Ovary (tissue), 9 donors: ENCODE results near the gene EPS8L3. TPM values are rescaled to one million over a fixed set of nuclear protein-coding genes. Genes with fewer than 3 reads are reported as not detected.
"Not testable (repeated sequence)": the region's sequence is repeated elsewhere in the genome, so short reads cannot be mapped to it uniquely, and the experiment has no call there.

Experiments
- DNase-seq, 5 donors: peaks; one replicate each; pipeline ENCODE4 v3.0.0-alpha.2; 2019 to 2020
- H3K27ac ChIP-seq, 2 donors: fragments of 200-600 bp; one replicate each; pipeline versions ENCODE4 v1.5.1 to v1.8.0; 2019 to 2022
- H3K27me3 ChIP-seq: fragments of 200-600 bp; one replicate; pipeline ENCODE4 v1.8.0; 2022
- H3K36me3 ChIP-seq: fragments of 200-600 bp; sonication (generic); one replicate; pipeline ENCODE4 v1.5.1; 2019
- H3K4me1 ChIP-seq: one replicate; pipeline ENCODE4 v1.8.1; 2013; ENCODE audit warnings: mild to moderate bottlenecking, moderate library complexity; ENCODE audit not compliant: insufficient read depth
- H3K4me3 ChIP-seq: fragments of 200-600 bp; sonication (generic); one replicate; pipeline ENCODE4 v1.5.1; 2017
- H3K9me3 ChIP-seq, 2 donors: fragments of 200-600 bp in 1 of 2; sonication (generic) in 1 of 2; one replicate each; pipeline versions ENCODE4 v1.5.1 to v1.8.1; 2013 to 2019; ENCODE audit warnings: mild to moderate bottlenecking in 1 of 2, moderate library complexity in 1 of 2
- CTCF ChIP-seq, 3 donors: fragments of 450-650 bp in 2 of 3; fragments of 200-600 bp in 1 of 3; IDR thresholded peaks; one replicate each; pipeline versions ENCODE4 v1.5.1 to v1.8.0; 2016 to 2022; ENCODE audit warnings: antibody characterized with exemption in 3 of 3, mild to moderate bottlenecking in 1 of 3
- EP300 ChIP-seq: sonication (generic); formaldehyde crosslinking; IDR thresholded peaks from one replicate; pipeline ENCODE4 v1.6.1; 2017; ENCODE audit warnings: antibody characterized with exemption
- POLR2A ChIP-seq: fragments of 450-650 bp; IDR thresholded peaks from one replicate; pipeline ENCODE4 v1.6.1; 2017; ENCODE audit warnings: antibody characterized with exemption, mild to moderate bottlenecking, moderate library complexity
- WGBS, 3 donors: extraction: QIAGEN DNeasy Blood & Tissue Kit in 1 of 3; methylation state at CpG; one replicate each; pipeline versions ENCODE4 v1.1.5 to v1.1.7; 2013 to 2017; 5-methylcytosine and 5-hydroxymethylcytosine counted together
- intact Hi-C, 4 donors: fragments of 100-400 bp; cut with DNase I; formaldehyde crosslinking; loops; one replicate each; pipeline versions ENCODE4 v1.11.0 to v1.15.1; 2022 to 2023
- polyA plus RNA-seq, 2 donors: library from polyadenylated mRNA; stranded (reverse); fragments of 200-250 nt in 1 of 2; fragments of 350-450 nt in 1 of 2; fragmentation: Illumina TruSeq in 1 of 2; extraction: RNeasy Lipid Tissue Mini Kit (QIAGEN cat#74804) in 1 of 2; gene quantifications; one replicate each; pipeline ENCODE4 v1.2.3, GENCODE V29; 2013 to 2014
- total RNA-seq, 7 donors: library from RNA; depleted of rRNA in 2 of 7; stranded (reverse); fragments of >200 nt in 2 of 7; fragmentation: NEBNext Ultra II Directional in 3 of 7; extraction: Animal tissue kit (Norgen Biotek cat#: 25700) in 3 of 7; gene quantifications; one replicate each; pipeline versions ENCODE4 v1.1.0 to v1.2.4, GENCODE V29; 2016 to 2023
- donor health status: DM: no; HTN: no; CAD: no; lungs with moderate emphysema.
- donor health status: DM: no; HTN: no; CAD: no.
- donor health status: Bipolar disorder and iron deficiency.
- donor health status: DM: yes; HTN: yes; CAD: no.
- donor health status: DM: no; HTN: no; CAD: no.
- donor health status: DM: yes; HTN: yes; CAD: no.

EPS8L3 gene
- total and polyA plus RNA-seq, 9 donors = 0.05 to 1.9 (median 0.52) TPM; not detected in 2

- Histone ChIP-seq H3K27ac (peak overlapping the region; percentile 70 to 91), H3K36me3 (no peaks in the 10 kb centered on the region), H3K27me3 (no peaks in the 10 kb centered on the region), H3K4me1 (peaks cover 20% of the 10 kb centered on the region), H3K9me3 (no peaks in the 10 kb centered on the region), H3K4me3 (no peak overlapping the region)
- DNase-seq = peak in 4 of 5 donors; percentile 8 to 49 (median 22)
- TF ChIP-seq CTCF (IDR thresholded peaks at IDR 0.05) (no peak), POLR2A (no peak), EP300 (no peak)
- 89 to 93% (median 90%) methylated on average over 13 of the region's 13 CpGs for WGBS, 3 donors
- intact Hi-C loops = loop anchor here in 1 of 4 donors (5.0 kb wide), 1 partner anchor 91 kb away; the partner anchor contains the start of gene GSTM2
Measured at GRCh38 chr1:109757936-109758786, 5.6 kb downstream of the EPS8L3 start.

- intact Hi-C loops = loop anchor here in 1 of 4 donors (5.0 kb wide), 1 partner anchor 90 kb away; the partner anchor contains the start of gene GSTM2
- WGBS, 3 donors = 85 to 87% (median 85%) methylated on average over 7 of the region's 7 CpGs
- no peak overlapping the region for H3K4me3 ChIP-seq
- peak in 4 of 5 donors; percentile 43 to 68 (median 58) for DNase-seq
- H3K27ac ChIP-seq = peak overlapping the region; percentile 70 to 91
- no peaks in the 10 kb centered on the region for H3K9me3 ChIP-seq
- H3K36me3 ChIP-seq = no peaks in the 10 kb centered on the region
- H3K4me1 ChIP-seq = peaks cover 20% of the 10 kb centered on the region
- TF ChIP-seq CTCF (IDR thresholded peaks at IDR 0.05) (no peak), EP300 (no peak), POLR2A (no peak)
- no peaks in the 10 kb centered on the region for H3K27me3 ChIP-seq
Measured at GRCh38 chr1:109756848-109757521, 6.7 kb downstream of the EPS8L3 start.

- Histone ChIP-seq H3K4me1 (peaks cover 20% of the 10 kb centered on the region), H3K27ac (peak overlapping the region in 1 of 2 donors; percentile 91)
- peak; percentile 42 to 66 (median 63) for DNase-seq
- WGBS, 3 donors = 31 to 47% (median 33%) methylated on average over 5 of the region's 5 CpGs
- not testable (repeated sequence) for H3K36me3 ChIP-seq, H3K27me3 ChIP-seq, H3K9me3 ChIP-seq, H3K4me3 ChIP-seq
- intact Hi-C loops = loop anchor here in 1 of 4 donors (5.0 kb wide), 1 partner anchor 89 kb away; the partner anchor contains the start of gene GSTM2
Measured at GRCh38 chr1:109756325-109756724, 7.4 kb downstream of the EPS8L3 start.

- Histone ChIP-seq H3K4me1 (peaks cover 20% of the 10 kb centered on the region), H3K27ac (peak overlapping the region in 1 of 2 donors; percentile 25), H3K9me3 (no peaks in the 10 kb centered on the region), H3K36me3 (no peaks in the 10 kb centered on the region), H3K4me3 (no peak overlapping the region), H3K27me3 (no peaks in the 10 kb centered on the region)
- no peak for DNase-seq
- intact Hi-C loops = loop anchor here in 1 of 4 donors (5.0 kb wide), 1 partner anchor 87 kb away; the partner anchor contains the start of gene GSTM2
- WGBS, 3 donors = 78 to 80% (median 78%) methylated on average over 2 of the region's 2 CpGs
- TF ChIP-seq CTCF (IDR thresholded peaks at IDR 0.05) (no peak), EP300 (no peak), POLR2A (no peak)
Measured at GRCh38 chr1:109754738-109755137, 9.0 kb downstream of the EPS8L3 start.
